Urinary bladder (tissue), 4 donors: ENCODE measurements around the gene CSMD2. TPM values are rescaled to one million over a fixed set of nuclear protein-coding genes. Genes with fewer than 3 reads are reported as not detected.
"Not testable (repeated sequence)": the region's sequence is repeated elsewhere in the genome, so short reads cannot be mapped to it uniquely, and the experiment has no call there.

Source experiments
- DNase-seq: peaks from one replicate; pipeline ENCODE4 v3.0.0-alpha.2; 2015; ENCODE audit errors: extremely low spot score
- H3K27ac ChIP-seq: one replicate; pipeline ENCODE4 v1.5.1; 2013; ENCODE audit warnings: low read depth, mild to moderate bottlenecking, moderate library complexity
- H3K36me3 ChIP-seq: one replicate; pipeline ENCODE4 v1.6.1; 2013; ENCODE audit warnings: mild to moderate bottlenecking, moderate library complexity; ENCODE audit not compliant: insufficient read depth
- H3K4me1 ChIP-seq: one replicate; pipeline ENCODE4 v1.6.1; 2013; ENCODE audit warnings: mild to moderate bottlenecking, moderate library complexity; ENCODE audit not compliant: insufficient read depth
- H3K4me3 ChIP-seq: one replicate; pipeline ENCODE4 v1.5.1; 2013; ENCODE audit warnings: low read depth, low read length
- whole genome bisulfite sequencing: extraction: QIAGEN DNeasy Blood & Tissue Kit; methylation state at CpG from one replicate; pipeline ENCODE4 v1.1.7; 2013; 5-methylcytosine and 5-hydroxymethylcytosine counted together
- polyA plus RNA-seq: library from polyadenylated mRNA; stranded (reverse); fragments of 200-250 nt; gene quantifications from one replicate; pipeline ENCODE4 v1.2.3, GENCODE V29; 2013
- total RNA-seq: library from RNA; depleted of rRNA; stranded (reverse); fragments of >200 nt; gene quantifications from one replicate; pipeline ENCODE4 v1.2.3, GENCODE V29; 2014
- donor health status: healthy with polysubstance abuse.
- donor health status: healthy.

The CSMD2 gene
- total RNA-seq: 0.42 TPM
- polyA plus RNA-seq: 0.32 TPM

DNA sequence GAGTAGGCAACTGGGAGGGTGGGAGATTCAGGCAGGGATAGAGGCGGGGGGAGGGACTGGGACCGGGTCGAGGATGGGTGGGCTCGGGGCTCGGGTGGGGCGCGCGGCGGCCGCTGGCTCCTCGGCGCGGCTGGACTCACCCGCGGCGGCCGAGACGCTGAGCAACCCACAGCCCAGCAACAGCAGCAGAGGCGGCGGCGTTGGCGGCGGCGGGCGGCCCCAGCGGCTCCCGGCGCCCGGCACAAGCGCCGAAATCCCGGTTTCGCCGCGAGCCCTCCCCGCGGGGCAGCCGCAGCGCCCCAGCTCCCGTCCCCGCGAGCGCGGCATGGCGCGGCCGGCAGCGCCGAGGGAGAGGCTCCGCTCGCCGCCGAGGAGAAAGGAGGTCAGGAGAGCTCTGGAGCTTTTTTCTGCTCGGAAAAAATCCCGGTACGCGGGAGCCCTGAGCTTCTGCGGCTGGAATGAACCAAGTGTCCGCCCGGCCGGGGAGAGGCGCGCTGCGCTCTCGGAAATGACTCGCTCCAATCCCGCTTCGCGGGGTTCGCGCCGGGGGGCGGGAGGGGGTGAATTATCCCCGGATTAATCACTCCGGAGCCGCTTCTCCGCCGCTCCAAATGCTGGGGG, at the start of gene CSMD2:
CSMD2 (minus strand) TSS at position 460 of the 621 bp plus-strand sequence; CDS start at position 327, 133 bp downstream.
- under 1% methylated on average over 78 of the region's 78 CpGs for WGBS
- Histone ChIP-seq H3K4me1 (no peaks in the 10 kb centered on the region), H3K36me3 (no peaks in the 10 kb centered on the region), H3K27ac (no peak within 1 kb of the TSS), H3K4me3 (peak within 1 kb of the TSS; percentile 44)
- DNase-seq: no peak

DNA sequence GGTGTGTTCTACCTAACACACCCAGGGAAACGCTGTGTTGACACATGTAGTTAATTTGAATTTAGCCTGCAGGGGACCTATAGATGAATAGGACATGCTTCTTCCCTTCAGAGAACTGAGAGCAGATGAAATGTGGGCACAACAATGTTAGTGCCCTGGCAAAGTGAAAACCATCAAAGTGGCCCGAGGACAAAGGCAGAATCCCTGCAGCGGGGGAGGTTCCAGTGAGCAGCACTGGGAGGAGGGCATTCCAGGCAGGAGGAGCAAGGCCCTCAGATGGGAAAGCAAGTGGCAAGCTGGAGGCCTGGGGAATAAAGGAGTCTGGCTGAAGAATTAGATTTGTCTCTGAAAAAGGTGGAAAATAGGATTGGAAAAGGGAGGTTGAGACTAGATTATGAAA, 48.9 kb upstream of the CSMD2 start:
- 41% methylated on average over 3 of the region's 3 CpGs for WGBS
- Histone ChIP-seq H3K36me3 (no peaks in the 10 kb centered on the region), H3K27ac (no peak overlapping the region), H3K4me1 (no peaks in the 10 kb centered on the region), H3K4me3 (no peak overlapping the region)
- DNase-seq: no peak

DNA sequence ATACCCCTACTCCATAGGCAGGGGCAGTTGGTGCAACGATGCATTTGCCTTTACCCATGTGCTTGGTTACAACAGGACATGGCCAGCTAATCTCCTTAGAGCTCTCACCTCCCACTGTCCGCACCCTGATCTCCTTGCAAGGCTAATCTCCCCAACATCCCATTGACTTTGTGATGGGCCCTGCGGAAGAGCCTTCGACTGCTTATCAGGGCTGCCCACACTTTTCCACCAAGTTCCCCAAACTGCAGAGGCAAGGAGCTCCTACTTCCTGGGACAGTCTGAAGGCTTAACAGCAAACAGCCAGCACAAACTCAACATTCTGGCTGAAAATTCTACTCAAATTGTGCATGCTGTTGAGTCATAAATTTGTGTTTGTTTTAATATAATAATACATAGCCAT, 47.6 kb upstream of the CSMD2 start:
- no peak overlapping the region for H3K4me3 ChIP-seq
- H3K27ac ChIP-seq: no peak overlapping the region
- DNase-seq: no peak
- no peaks in the 10 kb centered on the region for H3K36me3 ChIP-seq
- H3K4me1 ChIP-seq: no peaks in the 10 kb centered on the region
- WGBS: 88% methylated on average over 4 of the region's 4 CpGs

DNA sequence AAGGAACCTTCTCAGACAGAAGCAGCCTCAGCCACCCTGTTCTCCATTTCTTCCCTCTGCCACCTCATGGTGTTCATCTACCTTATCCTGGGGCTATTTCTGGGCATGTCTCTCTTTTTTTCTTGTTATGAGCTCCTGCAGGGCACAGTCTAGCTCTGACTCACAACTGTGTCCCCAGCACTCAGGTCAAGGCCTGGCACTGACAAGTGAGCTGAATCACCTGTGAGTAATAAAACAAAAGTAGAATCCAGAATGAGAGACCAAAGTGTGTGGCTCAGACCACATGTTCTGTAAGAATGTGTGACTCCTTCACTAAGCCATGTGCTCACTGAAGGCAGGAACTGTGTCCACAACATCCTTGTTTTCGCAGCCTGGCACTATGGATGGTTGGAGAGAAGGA, 34.9 kb upstream of the CSMD2 start:
- WGBS: 86% methylated on average over 1 of the region's 1 CpG
- no peak overlapping the region for H3K27ac ChIP-seq
- no peak for DNase-seq
- H3K36me3 ChIP-seq: no peaks in the 10 kb centered on the region
- no peak overlapping the region for H3K4me3 ChIP-seq
- H3K4me1 ChIP-seq: no peaks in the 10 kb centered on the region

DNA sequence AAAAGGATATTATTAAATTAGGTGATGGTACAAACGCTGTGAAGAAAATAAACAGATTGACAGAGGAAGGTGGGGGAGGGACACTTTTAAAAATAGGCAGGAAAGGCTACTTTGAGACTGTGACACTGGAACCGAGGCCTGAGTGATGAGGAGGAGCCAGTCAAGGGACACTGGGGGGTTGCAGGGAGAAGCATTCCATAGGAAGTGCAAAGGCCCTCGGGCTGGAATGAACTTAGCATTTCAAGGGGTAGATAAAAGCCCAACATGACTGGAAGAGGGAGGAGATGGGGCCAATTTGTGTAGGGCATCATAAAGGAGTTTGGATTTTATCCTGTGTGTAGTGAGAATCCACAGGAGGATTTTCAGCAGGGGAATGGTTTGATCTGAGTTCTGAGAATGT, 27.6 kb upstream of the CSMD2 start:
- DNase-seq: no peak
- Histone ChIP-seq H3K36me3 (no peaks in the 10 kb centered on the region), H3K4me1 (no peaks in the 10 kb centered on the region), H3K27ac (no peak overlapping the region), H3K4me3 (no peak overlapping the region)
- 51% methylated on average over 3 of the region's 3 CpGs for WGBS

DNA sequence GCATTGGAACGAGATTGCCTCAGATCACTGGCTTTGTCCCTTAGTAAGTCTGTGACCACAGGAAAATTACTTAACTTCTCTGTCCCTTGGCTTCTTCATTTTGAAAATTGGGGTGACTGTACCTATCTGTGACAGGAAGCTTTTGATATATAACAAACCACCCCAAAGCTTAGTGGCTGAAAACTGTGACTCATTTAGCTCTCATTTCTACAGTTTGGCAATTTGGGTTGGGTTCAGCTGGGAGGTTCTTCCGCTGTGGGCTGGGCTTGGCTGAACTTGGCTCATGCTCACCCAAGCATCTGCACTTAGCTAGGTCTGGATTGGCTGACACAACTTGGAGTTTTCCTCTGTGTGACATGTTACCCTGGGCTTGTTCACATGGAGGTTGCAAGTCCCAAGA, 25.7 kb upstream of the CSMD2 start:
- no peak overlapping the region for H3K4me3 ChIP-seq
- H3K36me3 ChIP-seq: no peaks in the 10 kb centered on the region
- no peak for DNase-seq
- no peaks in the 10 kb centered on the region for H3K4me1 ChIP-seq
- WGBS: 69% methylated on average over 2 of the region's 2 CpGs
- H3K27ac ChIP-seq: no peak overlapping the region

DNA sequence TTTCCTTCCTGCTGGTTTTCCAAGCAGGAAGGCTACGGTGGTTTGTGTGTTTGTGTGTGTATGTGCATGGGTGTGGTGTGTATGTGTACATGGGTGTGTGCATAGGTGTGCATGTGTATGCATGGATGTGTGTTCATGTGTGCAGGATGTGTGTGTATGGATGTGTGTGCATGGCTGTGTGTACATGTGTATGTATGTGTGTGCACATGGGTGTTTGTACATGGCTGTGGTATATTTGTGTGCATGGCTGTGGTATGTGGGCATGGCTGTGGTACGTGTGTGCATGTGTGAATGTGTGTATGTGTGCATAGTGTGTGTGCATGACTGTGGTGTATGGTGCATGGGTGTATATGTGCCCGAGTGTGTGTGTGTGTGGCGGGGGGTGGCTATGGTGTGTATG, 24.0 kb upstream of the CSMD2 start:
- Histone ChIP-seq H3K4me3 (no peak overlapping the region), H3K27ac (no peak overlapping the region), H3K4me1 (no peaks in the 10 kb centered on the region), H3K36me3 (no peaks in the 10 kb centered on the region)
- DNase-seq: no peak
- WGBS: 54% methylated on average over 4 of the region's 4 CpGs

DNA sequence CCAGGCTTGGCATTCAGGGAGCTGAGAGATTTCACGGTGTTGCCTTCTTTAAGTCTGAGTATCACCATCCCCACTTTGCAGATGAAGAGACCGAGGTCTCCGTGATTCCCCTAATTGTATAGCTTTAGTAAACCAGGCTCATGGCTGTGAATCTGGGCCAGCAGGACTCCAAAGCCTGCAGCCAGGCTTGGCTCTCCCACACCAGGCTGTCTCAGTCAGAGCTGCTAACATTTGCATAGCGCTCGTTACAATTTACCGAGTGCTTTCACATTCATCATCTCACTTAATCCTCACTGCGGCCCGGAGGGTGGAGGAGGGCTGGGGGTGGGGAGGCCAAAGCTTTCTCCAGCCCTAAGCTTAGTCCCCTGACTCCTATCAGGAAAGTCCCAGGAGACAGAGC, 23.4 kb upstream of the CSMD2 start:
- Histone ChIP-seq H3K27ac (no peak overlapping the region), H3K4me3 (no peak overlapping the region), H3K4me1 (no peaks in the 10 kb centered on the region), H3K36me3 (no peaks in the 10 kb centered on the region)
- 9% methylated on average over 8 of the region's 8 CpGs for whole genome bisulfite sequencing
- no peak for DNase-seq

DNA sequence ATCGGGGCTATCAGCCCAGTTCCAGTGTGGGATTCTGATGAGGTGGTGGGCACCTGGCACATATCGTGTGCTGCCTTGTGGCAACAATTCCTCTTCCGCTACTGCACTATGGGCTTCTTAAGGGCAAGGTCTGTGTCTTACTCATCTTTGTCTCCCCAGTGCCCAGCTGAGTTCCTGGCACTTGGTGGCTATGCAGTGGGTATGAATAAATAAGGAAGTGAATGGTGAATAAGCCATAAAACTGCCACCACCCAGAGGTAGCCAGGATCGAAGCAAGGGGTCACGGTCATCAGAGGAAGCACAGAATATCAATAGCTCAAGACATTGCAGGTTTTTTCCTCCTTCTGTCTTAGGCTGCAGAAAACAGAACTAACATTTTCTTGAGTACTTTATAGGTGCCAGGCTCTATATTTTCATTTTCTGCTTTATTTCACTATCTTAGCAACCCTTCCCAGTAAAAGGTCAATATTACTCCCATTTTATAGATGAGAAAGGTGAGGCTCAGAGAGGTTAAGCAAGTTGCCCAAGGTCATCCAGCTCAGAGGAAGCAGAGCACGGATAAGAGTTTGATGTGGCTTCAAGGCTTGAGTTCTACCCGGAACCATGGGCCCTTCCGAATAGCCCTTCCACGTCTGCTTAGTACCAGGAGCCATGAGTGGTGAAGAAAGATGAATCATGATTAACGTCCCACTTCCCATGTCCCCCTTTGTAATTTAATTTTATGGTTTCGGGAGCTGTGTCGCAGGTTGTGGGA, 21.9 kb upstream of the CSMD2 start:
- DNase-seq: no peak
- H3K4me3 ChIP-seq: no peak overlapping the region
- no peaks in the 10 kb centered on the region for H3K4me1 ChIP-seq
- H3K27ac ChIP-seq: no peak overlapping the region
- WGBS: 67% methylated on average over 12 of the region's 12 CpGs
- no peaks in the 10 kb centered on the region for H3K36me3 ChIP-seq

DNA sequence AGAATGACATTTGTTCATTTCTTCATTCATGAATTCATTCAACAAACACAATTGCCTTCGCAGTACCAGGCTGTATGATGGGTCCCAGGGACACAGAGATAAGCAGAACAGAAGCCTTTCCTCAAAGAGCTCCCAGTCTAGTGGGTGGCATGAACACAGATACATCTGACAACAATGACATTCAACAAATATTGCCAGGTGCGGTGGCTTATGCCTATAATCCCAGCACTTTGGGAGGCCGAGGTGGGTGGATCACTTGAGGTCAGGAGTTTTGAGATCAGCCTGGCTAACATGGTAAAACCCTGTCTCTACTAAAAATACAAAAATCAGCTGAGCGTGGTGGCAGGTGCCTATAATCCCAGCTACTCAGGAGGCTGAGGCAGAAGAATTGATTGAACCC, 18.4 kb upstream of the CSMD2 start:
- DNase-seq, H3K4me3 ChIP-seq, H3K27ac ChIP-seq, H3K4me1 ChIP-seq, H3K36me3 ChIP-seq: not testable (repeated sequence)
- 74% methylated on average over 4 of the region's 4 CpGs for WGBS

DNA sequence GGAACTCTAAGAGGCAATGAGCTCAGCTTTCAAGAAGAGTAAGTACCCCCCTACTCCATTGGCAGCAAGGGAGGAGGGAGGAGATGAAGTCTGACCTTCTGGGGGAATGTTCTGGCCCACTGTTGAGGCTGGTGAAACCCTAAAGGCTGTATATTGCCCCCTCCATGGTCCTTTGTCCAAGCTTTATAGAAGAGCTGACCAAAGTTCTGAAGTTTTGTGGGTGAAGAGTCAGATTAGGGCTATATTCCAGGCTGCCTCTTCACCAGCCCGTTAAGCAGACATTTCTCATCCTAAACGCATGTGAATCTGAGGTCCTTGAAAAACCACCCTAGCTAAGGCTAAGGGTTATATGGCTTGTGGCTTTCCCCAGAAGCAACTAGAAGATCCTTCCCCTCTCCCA, 13.0 kb upstream of the CSMD2 start:
- Histone ChIP-seq H3K4me1 (no peaks in the 10 kb centered on the region), H3K4me3 (no peak overlapping the region), H3K27ac (no peak overlapping the region), H3K36me3 (no peaks in the 10 kb centered on the region)
- WGBS: 54% methylated on average over 2 of the region's 2 CpGs
- no peak for DNase-seq

DNA sequence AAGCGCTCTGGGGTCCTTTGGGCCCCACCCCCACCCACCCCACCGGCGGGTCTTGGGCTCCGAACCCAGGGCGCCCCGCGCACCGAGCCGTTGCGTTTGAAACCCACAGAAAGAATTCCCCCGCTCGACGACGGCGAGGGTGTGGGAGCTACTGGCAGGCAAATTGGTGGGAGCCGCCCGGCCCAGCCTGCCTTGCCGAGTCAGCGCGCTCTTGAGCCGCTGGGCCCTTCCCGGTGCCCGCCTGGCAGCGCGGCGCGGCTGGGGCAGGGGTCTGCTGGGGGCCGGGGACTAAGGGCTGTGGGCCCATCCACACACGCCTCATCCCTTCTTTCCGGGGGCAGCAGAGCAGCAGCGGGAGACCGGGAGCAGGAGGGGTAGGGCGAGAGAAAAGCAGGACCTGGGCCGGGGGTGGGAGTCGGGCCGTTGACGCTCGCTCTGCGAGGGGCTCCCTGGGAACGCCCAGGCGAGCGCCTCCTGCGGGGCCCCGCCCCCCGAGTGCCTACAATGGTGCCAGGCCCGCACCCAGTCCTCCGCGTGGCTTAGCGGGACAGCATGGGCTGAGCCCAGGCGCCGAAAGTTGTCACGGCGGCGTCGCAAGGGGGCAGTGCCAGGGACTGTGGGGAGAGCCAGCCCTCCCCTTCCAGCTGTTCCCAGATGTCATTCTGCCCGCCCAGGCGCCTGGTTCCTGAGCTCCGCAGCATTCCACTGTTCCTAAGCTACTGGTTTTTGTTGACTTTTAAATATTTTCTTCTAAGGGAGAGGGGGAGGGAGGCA, 12.0 kb upstream of the CSMD2 start, which contains the start of gene C1orf94:
C1orf94 (plus strand) TSS at position 78 of the 774 bp plus-strand sequence. CDS start 883 bp downstream, outside the sequence.
- no peak within 1 kb of the TSS for H3K27ac ChIP-seq
- H3K4me3 ChIP-seq: no peak within 1 kb of the TSS
- WGBS: 4% methylated on average over 58 of the region's 58 CpGs
- no peaks in the 10 kb centered on the region for H3K4me1 ChIP-seq
- no peaks in the 10 kb centered on the region for H3K36me3 ChIP-seq
- no peak for DNase-seq

DNA sequence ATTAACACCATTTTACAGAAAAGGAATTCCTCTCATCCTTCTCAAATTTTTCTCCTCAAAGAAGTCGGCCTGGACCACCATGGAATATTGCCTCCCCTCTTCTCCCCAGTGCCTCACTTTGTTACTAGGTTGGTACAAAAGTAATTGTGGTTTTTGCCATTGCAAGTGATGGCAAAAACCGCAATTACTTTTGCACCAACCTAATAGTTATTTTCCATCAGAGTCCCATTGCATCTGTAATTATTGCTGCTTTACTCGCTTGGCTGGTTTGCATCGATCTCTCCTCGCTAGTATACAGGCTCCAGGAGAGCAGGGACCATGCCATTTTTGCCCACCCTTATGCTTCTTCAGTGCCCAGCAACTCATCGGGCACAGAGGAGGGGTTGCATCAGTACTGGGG, 10.7 kb upstream of the CSMD2 start:
- Histone ChIP-seq H3K27ac (no peak overlapping the region), H3K4me3 (no peak overlapping the region), H3K36me3 (no peaks in the 10 kb centered on the region), H3K4me1 (no peaks in the 10 kb centered on the region)
- 87% methylated on average over 6 of the region's 6 CpGs for WGBS
- DNase-seq: no peak

DNA sequence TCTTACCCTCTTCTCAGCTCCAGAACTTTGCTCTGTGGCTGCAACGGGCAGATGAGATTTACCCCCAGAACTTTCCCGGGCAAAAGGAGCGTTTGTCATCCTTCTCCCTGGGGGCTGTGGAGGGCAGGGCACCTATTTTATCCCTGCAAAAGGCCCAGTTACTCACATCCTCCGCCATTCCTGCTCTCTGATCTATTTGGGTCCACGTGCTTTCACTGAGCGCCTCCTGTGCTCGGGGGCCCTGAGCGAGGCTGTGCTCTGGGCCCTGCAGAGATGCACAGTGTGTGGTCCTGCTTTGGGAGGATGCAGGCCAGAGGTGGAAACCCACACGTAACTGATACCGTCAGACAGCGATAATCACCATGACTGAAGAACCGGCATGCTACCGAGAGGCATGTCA, 2.4 kb upstream of the CSMD2 start:
- no peak overlapping the region for H3K27ac ChIP-seq
- no peak overlapping the region for H3K4me3 ChIP-seq
- no peak for DNase-seq
- no peaks in the 10 kb centered on the region for H3K4me1 ChIP-seq
- no peaks in the 10 kb centered on the region for H3K36me3 ChIP-seq
- WGBS: 26% methylated on average over 13 of the region's 13 CpGs
